Neuronal stem cell (in vitro differentiated cells): ENCODE measurements around the gene TBXAS1.

ENCODE experiments used
- DNase-seq: peaks from one replicate; pipeline ENCODE4 v3.0.0-alpha.2; 2013; ENCODE audit warnings: low spot score
- H2AFZ ChIP-seq: one replicate; pipeline ENCODE4 v1.6.1; 2013; ENCODE audit warnings: mild to moderate bottlenecking, low read length, inconsistent platforms
- H2AK5ac ChIP-seq: 2 replicates; pipeline ENCODE4 v1.6.1; 2013; ENCODE audit warnings: low read depth, mild to moderate bottlenecking, inconsistent platforms, low read length, moderate library complexity, mixed read lengths
- H2BK120ac ChIP-seq: 2 replicates; pipeline ENCODE4 v1.6.1; 2013; ENCODE audit warnings: low read depth, mild to moderate bottlenecking, inconsistent platforms, low read length, moderate library complexity, mixed read lengths
- H2BK12ac ChIP-seq: one replicate; pipeline ENCODE4 v1.6.1; 2013; ENCODE audit warnings: low read length, inconsistent platforms
- H2BK15ac ChIP-seq: 2 replicates; pipeline ENCODE4 v1.6.1; 2013; ENCODE audit warnings: mild to moderate bottlenecking, low read length, inconsistent platforms, mixed read lengths
- H2BK5ac ChIP-seq: one replicate; pipeline ENCODE4 v1.6.1; 2013; ENCODE audit warnings: inconsistent platforms, mild to moderate bottlenecking, low read length, moderate library complexity
- H3K14ac ChIP-seq: one replicate; pipeline ENCODE4 v1.6.1; 2013; ENCODE audit warnings: low read length, inconsistent platforms
- H3K18ac ChIP-seq: 2 replicates; pipeline ENCODE4 v1.6.1; 2013; ENCODE audit warnings: low read length, inconsistent platforms
- H3K23ac ChIP-seq: 2 replicates; pipeline ENCODE4 v1.6.1; 2013; ENCODE audit warnings: low read depth, mild to moderate bottlenecking, mixed read lengths, low read length, inconsistent platforms; ENCODE audit not compliant: poor library complexity
- H3K27ac ChIP-seq: replicated peaks from 3 replicates; pipeline ENCODE4 v1.5.1; 2013; ENCODE audit warnings: low read length, inconsistent platforms
- H3K27me3 ChIP-seq, 3 experiments: 2 replicates each; pipeline ENCODE4 v1.6.1; 2013; ENCODE audit warnings: low read length in 3 of 3, mild to moderate bottlenecking in 2 of 3, inconsistent platforms in 1 of 3, low read depth in 1 of 3, mixed read lengths in 1 of 3, moderate library complexity in 1 of 3; ENCODE audit not compliant: control insufficient read depth in 3 of 3, insufficient read depth in 3 of 3
- H3K36me3 ChIP-seq, 2 donors: replicated peaks in 1 of 2; 2 replicates each; pipeline ENCODE4 v1.6.1; 2013; ENCODE audit warnings: low read length in 2 of 2; ENCODE audit not compliant: control insufficient read depth in 2 of 2, insufficient read depth in 2 of 2
- H3K4ac ChIP-seq: 2 replicates; pipeline ENCODE4 v1.6.1; 2013; ENCODE audit warnings: inconsistent platforms, mild to moderate bottlenecking, low read length, moderate library complexity
- H3K4me1 ChIP-seq, 2 donors: 1 replicate in 1 of 2; 2 replicates in 1 of 2; pipeline ENCODE4 v1.6.1; 2013; ENCODE audit warnings: low read length in 2 of 2, low read depth in 1 of 2; ENCODE audit not compliant: control insufficient read depth in 2 of 2, insufficient read depth in 1 of 2
- H3K4me2 ChIP-seq: one replicate; pipeline ENCODE4 v1.6.1; 2013; ENCODE audit warnings: mild to moderate bottlenecking, low read length, inconsistent platforms; ENCODE audit not compliant: insufficient read depth, poor library complexity, severe bottlenecking
- H3K4me3 ChIP-seq, 2 donors: 2 replicates each; pipeline ENCODE4 v1.5.1; 2013; ENCODE audit warnings: low read length in 2 of 2, mild to moderate bottlenecking in 2 of 2, inconsistent platforms in 1 of 2, moderate library complexity in 1 of 2
- H3K79me1 ChIP-seq: one replicate; pipeline ENCODE4 v1.6.1; 2013; ENCODE audit warnings: low read depth, mild to moderate bottlenecking, inconsistent platforms, low read length, moderate library complexity
- H3K9ac ChIP-seq: one replicate; pipeline ENCODE4 v1.6.1; 2013; ENCODE audit warnings: mild to moderate bottlenecking, low read depth, low read length, inconsistent platforms; ENCODE audit not compliant: poor library complexity
- H3K9me3 ChIP-seq, 2 donors: replicated peaks in 1 of 2; 2 replicates each; pipeline versions ENCODE3 to v1.6.1; 2013; ENCODE audit warnings: low read length in 2 of 2, mild to moderate bottlenecking in 2 of 2, inconsistent platforms in 1 of 2, low read depth in 1 of 2, mixed read lengths in 1 of 2, moderate library complexity in 1 of 2; ENCODE audit not compliant: control insufficient read depth in 2 of 2, insufficient read depth in 1 of 2
- H4K8ac ChIP-seq: one replicate; pipeline ENCODE4 v1.6.1; 2013; ENCODE audit warnings: low read depth, mild to moderate bottlenecking, inconsistent platforms, low read length, moderate library complexity
- H4K91ac ChIP-seq: one replicate; pipeline ENCODE4 v1.6.1; 2013; ENCODE audit warnings: low read length, low read depth, mild to moderate bottlenecking, inconsistent platforms; ENCODE audit not compliant: poor library complexity
- WGBS, 2 donors: extraction: QIAGEN DNeasy Blood & Tissue Kit; methylation state at CpG; one replicate each; pipeline ENCODE4 v1.1.7; 2013; ENCODE audit warnings: missing lambda C conversion rate in 2 of 2, mixed read lengths in 1 of 2; ENCODE audit not compliant: insufficient read length in 2 of 2, insufficient replicate concordance in 1 of 2; ENCODE audit errors: extremely low coverage in 2 of 2; 5-methylcytosine and 5-hydroxymethylcytosine counted together

The TBXAS1 gene

GRCh38 chr7:139987691-139988516 lies 158.8 kb downstream of the TBXAS1 start:
- Histone ChIP-seq H3K79me1 (no peaks in the 10 kb centered on the region), H3K18ac (no peak overlapping the region), H3K14ac (no peak overlapping the region), H3K4me2 (no peak overlapping the region), H4K8ac (no peak overlapping the region), H2BK5ac (no peak overlapping the region), H3K36me3 (no peaks in the 10 kb centered on the region), H4K91ac (no peak overlapping the region), H3K27me3 (peaks cover 0 to 9% (median 0%) of the 10 kb centered on the region in 3 experiments), H3K27ac (no peak overlapping the region), H2BK15ac (no peak overlapping the region), H3K4me1 (no peaks in the 10 kb centered on the region), H3K9me3 (no peaks in the 10 kb centered on the region), H3K9ac (no peak overlapping the region), H2AFZ (no peak overlapping the region), H2BK120ac (peak overlapping the region; percentile 19), H2AK5ac (peak overlapping the region; percentile 81), H2BK12ac (no peak overlapping the region), H3K4me3 (no peak overlapping the region), H3K4ac (no peak overlapping the region), H3K23ac (peak overlapping the region; percentile 17)
- no CpG with 5 or more reads among the region's 13 CpGs for WGBS, 2 donors
- DNase-seq = no peak

GRCh38 chr7:139989366-139990141 lies 160.5 kb downstream of the TBXAS1 start:
- no peaks in the 10 kb centered on the region for H3K4me1 ChIP-seq
- H3K4me3 ChIP-seq = peak overlapping the region in 1 of 2 donors; percentile 13
- no peak overlapping the region for H2BK5ac ChIP-seq
- peak overlapping the region; percentile 35 for H3K18ac ChIP-seq
- H2BK12ac ChIP-seq = no peak overlapping the region
- H3K27me3 ChIP-seq = peaks cover 0 to 14% (median 0%) of the 10 kb centered on the region in 3 experiments
- no peak overlapping the region for H2AK5ac ChIP-seq
- no peaks in the 10 kb centered on the region for H3K36me3 ChIP-seq
- H2AFZ ChIP-seq = no peak overlapping the region
- no peak overlapping the region for H3K9ac ChIP-seq
- no peak overlapping the region for H3K23ac ChIP-seq
- no peaks in the 10 kb centered on the region for H3K9me3 ChIP-seq
- H2BK15ac ChIP-seq = no peak overlapping the region
- no peak overlapping the region for H4K91ac ChIP-seq
- H2BK120ac ChIP-seq = no peak overlapping the region
- no peak overlapping the region for H3K4ac ChIP-seq
- H3K27ac ChIP-seq = no peak overlapping the region
- DNase-seq = no peak
- H3K4me2 ChIP-seq = no peak overlapping the region
- H4K8ac ChIP-seq = no peak overlapping the region
- no peaks in the 10 kb centered on the region for H3K79me1 ChIP-seq
- no peak overlapping the region for H3K14ac ChIP-seq
- no CpG with 5 or more reads among the region's 12 CpGs for WGBS, 2 donors

- Histone ChIP-seq H4K91ac (no peak overlapping the region), H2BK12ac (no peak overlapping the region), H3K4me1 (peaks cover 0 to 3% of the 10 kb centered on the region in 2 donors), H2BK5ac (no peak overlapping the region), H3K27me3 (peaks cover 0 to 17% (median 0%) of the 10 kb centered on the region in 3 experiments), H2AK5ac (peak overlapping the region; percentile 17), H2BK120ac (no peak overlapping the region), H3K79me1 (no peaks in the 10 kb centered on the region), H2BK15ac (no peak overlapping the region), H4K8ac (no peak overlapping the region), H2AFZ (no peak overlapping the region), H3K4ac (no peak overlapping the region), H3K23ac (no peak overlapping the region), H3K9me3 (no peaks in the 10 kb centered on the region), H3K4me3 (no peak overlapping the region), H3K27ac (no peak overlapping the region), H3K36me3 (no peaks in the 10 kb centered on the region), H3K18ac (peak overlapping the region; percentile 23), H3K9ac (peak overlapping the region; percentile 30), H3K4me2 (no peak overlapping the region), H3K14ac (no peak overlapping the region)
- no peak for DNase-seq
- no CpG with 5 or more reads among the region's 10 CpGs for WGBS, 2 donors
Measured at GRCh38 chr7:139990142-139990535, 161.1 kb downstream of the TBXAS1 start.
